GM04504 (cell line): ENCODE data around the gene DUOX1.
"Not testable (repeated sequence)": the region's sequence is repeated elsewhere in the genome, so short reads cannot be mapped to it uniquely, and the experiment has no call there.

Experiments
- DNase-seq: peaks from one replicate; pipeline ENCODE4 v3.0.0-alpha.2; 2012; ENCODE audit warnings: low read depth

Gene DUOX1

DNA sequence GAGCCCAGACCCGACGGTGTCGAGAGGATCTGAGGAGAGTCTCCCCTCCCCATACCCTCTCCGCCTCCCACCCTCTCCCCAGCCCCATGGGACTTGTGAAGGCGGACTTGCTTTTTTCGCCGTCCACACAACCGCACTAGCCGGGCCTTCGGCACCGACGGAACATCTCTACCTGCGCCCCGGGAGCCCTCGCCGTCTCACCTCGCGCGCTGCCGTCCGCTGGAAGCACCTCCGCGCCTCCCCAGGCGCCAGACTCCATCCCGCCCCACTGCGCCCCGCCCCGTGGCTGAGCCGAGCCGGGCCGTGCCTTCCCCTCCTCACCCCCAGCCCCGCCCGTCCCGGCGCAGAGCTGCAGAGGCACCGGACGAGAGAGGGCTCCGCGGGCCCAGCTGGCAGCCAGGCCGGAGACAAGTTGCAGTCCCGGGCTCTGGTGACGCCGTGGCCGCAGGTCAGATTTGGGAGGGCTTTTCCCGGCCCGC, at the start of gene DUOX1, which contains the start of gene DUOXA1:
Gene DUOX1, plus strand, starts transcription at position 344 of the 479 bp plus-strand sequence. CDS start 1,973 bp downstream, outside the sequence.
Gene DUOXA1, minus strand, starts transcription at position 229 of the 479 bp plus-strand sequence. CDS start 6,865 bp downstream, outside the sequence.
- DNase-seq, result no peak

DNA sequence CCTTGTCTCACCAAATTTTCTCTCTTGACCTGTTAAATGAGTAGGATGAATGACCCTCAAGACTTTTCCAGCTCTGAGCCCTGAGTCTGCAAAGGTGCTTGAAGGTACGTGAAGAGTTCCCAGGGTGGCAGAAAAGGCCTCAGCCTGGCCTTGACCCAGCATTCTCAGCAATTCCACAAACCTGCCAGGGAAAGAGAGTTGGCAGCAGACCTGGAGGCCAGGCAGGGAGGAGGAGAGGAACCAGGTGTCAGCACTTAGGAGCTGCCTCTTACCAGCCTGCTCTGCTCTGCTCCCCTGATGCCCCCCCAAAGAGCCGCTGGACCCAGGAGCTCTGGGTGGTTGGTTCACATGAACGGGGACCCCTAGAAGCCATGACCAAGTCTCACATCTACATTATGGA, 49.2 kb upstream of the DUOX1 start:
- DNase-seq, result not testable (repeated sequence)

DNA sequence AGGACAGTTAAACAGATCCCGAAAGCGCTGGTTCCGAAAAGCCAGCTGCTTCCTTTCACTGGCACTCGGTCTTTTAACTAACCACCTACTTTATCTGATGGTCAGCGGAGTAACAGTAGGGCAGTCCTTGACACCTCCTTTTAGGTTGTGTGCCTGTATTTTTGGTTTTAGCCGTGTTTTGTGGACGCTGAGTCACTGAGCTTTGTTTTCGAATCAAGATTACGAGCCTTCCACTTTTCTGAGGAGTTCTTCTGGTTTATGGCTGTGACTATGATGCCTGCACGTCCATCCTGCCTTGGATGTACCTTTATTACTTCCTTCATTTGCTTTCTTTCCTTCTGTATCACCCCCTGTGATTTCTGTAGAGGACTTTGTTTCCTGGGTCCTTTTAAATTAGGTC, 47.4 kb upstream of the DUOX1 start:
- not testable (repeated sequence) for DNase-seq

DNA sequence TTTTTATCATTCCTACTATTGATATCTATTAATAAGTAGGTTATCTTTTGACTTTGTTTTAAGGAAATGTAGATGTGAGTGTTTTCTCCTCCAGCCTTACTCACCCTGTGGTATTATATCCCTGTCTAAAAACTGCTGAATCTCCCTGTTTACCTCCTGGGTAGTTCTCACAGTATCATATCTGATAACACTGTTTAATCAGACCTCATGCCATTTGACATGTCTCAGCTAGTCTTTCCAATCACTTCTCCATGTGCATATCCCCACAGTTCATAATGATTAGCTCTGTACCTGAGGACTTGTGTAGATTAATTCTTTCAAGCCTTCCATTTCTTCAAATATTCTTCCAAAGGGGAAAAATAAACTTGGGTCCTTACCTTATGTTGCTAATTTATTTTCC, 46.6 kb upstream of the DUOX1 start:
- no peak for DNase-seq

DNA sequence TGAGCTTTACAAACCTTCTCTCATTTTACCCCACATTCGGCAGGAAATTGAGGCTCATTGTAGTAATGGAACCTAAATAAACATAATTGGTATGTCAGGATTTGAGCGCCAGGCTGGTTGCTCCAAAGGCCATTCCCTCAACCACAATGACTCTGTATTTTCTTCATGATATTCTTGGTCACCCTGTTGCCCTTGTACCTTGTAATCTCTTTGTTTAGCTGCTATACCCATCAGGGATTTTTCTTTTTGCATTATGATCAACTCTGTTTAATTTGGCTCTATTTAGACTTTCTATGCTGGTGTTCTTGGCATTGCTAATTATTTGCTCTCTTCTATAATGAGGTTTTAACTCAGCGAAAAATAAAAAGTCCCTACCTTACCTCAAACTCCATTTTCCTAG, 45.6 kb upstream of the DUOX1 start:
- DNase-seq, result no peak

DNA sequence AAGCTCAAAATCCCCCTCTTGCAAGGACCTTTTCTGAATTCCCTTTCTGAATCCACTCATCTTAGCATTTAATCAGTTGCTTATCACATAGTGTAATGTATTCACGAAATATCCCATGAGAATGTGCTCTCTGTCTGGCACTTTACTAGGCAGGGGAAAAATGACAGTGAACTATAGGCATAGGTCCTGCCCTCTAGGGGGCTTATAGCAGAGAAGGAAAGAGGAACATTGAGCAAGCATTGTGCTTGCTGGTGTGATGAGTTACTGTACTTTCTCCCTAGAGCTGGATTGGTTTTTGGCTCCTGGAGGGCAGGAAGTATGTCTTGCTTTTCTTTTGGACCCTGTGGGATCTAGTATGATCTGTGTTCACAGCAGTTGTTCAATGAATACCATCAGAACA, 42.3 kb upstream of the DUOX1 start:
- DNase-seq, result no peak

DNA sequence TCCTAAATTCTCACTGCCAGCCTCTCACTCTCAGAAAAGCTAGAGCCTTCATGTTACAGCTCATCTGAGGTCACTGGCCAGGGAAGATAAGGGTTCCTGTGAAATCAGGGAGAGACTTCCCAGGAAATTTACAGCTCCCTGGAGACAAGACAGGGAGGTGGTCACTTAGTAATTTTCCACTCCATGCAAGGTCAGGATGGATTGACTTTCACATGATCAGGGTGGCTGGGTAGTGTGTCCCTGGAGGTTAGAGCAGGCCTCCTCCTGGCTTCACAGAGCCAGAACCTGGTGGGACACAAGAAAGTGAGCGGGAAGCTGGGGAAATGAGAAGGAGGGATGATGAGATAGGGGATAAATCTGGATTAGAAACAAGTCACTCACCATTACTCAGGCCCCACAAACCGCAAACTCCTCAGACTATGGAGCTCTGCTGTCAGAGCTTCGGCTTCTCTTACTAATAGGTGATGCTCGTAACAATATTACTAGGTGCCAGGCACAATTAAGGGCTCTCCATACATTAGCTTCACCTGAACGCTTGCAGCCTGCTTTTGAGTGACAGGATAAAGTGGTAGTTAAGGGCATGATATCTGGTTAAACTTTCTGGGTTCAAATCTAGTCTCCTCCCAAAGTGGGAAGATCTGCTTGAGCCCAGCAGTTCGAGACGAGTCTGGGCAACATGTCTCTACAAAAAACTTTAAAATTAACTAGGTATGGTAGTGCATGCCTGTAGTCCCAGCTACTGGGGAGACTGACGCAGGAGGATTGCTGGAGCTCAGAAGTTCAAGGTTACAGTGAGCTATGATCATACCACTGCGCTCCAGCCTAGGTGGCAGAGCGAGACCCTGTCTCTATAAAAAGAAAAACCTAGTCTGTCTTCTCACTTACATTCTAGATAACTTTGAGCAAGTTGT, 40.7 kb upstream of the DUOX1 start:
- DNase-seq, result no peak

DNA sequence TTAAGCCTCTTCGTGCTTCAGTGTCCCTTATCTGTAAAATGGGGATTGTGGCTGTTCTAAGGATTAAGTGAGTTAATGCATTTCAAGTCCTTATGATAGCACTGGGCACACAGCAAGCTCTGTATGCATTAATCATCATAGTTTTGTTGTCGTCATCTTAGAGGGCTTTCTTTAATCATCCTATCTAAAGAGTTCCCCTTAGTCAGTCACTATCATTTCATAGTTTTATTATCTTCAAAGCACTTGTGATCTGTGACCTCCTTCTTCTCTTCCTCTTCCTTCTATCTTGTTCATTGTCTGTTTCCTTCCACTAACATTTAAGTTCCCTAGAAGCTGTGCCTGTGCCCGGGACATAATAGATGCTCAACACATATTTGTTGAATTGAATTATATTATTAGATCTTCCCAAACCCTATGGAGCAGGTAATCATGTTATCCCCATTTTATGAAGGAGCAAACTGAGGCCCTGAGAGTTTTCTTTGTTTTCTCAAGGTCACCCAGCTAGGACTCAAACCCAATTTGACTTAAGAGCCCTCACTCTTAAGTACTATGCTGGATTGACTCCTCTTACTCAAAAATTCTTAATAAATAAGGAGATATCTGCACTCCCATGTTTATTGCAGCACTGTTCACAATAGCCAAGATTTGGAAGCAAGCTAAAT, 40.0 kb upstream of the DUOX1 start:
- no peak for DNase-seq

DNA sequence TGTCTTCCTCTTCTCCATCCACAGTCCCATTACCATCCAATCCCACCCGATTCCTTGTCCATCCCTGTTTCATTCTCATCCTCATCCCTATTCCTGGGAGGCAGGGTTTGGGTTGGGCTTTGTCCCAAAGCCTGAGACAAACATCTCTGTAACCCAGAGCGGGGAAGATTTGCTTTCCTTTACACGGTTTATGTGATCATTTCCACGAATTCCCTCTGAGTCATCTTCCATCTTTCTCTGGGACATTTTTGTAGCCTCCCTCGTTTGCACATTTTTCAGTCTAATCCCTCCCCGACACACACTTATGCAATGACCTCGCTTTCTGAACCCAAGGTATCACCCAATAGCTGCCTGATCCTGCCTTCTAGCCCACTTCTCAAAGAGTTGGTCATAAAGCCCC, 38.6 kb upstream of the DUOX1 start:
- peak; percentile 24 for DNase-seq

DNA sequence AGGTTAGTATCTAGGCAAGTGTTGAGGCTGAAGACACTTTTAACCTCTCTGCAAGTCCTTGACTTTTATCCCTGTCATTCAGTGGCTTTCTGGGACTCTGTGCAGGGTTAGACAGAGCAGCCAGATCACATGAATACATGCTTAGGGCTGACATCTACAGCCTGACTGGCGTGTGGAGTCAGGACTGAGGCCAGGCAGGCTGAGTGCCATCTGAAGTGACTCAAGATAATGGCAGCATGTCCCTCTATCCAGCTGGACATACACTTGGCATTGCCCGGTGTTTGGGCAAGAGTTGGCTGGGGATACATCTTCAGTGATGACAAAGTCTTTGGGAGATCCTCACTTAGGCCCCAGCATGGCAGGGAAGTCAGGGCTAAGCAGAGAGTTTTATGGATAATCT, 38.2 kb upstream of the DUOX1 start:
- no peak for DNase-seq

DNA sequence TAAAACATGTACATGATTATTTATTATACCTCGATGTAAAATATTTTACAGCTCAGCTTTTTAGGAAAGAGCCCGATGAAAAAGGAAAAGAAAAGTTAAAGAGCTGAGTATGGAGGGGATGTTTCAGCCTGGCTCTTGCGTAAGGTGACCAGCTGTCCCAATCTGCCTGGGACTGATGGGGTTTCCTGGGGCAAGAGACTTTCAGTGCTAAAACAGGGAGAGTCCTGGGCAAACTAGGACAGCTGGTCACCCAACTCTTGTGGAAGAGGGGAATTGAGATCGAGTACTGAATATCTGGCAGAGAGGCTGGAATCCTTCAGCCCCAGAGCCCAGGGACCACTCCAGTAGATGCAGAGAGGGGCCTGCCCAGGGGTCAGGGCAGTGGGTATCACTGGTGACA, 36.8 kb upstream of the DUOX1 start:
- no peak for DNase-seq

DNA sequence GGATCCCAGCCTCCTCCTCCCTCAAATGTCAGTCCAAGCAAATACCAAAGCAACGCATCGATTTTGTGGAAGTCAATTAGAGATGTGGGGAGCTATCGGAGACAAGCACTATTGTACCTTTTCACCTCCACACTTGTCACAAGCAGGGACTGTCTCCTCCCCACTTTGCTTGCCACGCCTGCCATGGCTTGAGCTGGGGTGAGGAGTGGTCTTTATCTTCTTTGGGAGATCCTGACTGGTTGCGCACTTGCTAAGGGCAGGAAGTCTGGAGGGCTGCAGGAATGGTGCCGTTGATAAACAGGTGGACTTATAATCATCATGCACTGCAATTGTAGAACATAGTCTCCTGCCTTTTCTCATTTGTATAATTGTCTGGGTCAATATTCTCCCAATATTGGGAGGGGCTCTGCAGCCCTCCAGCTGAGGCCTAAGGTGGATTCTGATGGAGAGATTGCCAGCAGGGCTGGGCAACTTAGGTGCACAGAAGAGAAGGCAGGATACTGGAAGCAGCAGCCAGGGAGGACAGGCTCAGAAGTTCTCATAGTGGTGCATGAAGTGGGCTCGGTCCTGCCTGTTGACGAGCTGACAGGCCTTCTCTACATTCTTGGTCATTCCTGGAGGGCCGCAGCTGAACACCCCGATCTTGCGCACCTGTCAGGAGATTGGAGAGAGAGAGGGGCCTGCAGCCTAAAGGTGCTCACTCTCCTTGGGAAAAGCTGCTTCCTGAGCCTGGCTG, 36.0 kb upstream of the DUOX1 start:
- no peak for DNase-seq

DNA sequence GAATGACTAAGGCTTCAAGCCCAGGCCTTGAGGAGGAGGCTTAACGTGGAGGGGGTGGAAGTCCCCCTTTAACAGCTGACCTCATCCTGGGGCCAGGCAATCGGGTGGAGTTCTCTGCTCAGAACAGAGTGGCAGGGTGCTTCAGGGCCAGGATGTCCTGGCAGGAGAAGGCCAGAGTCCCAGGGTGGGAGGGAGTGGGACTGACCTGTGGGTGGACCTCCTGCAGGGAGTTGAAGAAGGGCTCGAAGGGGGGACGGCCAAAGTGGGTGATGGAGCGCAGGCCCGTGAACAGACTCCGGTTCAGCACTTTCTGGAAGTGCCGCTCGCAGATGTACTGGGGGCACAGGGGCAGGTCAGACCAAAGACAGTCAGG, 35.5 kb upstream of the DUOX1 start:
- no peak for DNase-seq

DNA sequence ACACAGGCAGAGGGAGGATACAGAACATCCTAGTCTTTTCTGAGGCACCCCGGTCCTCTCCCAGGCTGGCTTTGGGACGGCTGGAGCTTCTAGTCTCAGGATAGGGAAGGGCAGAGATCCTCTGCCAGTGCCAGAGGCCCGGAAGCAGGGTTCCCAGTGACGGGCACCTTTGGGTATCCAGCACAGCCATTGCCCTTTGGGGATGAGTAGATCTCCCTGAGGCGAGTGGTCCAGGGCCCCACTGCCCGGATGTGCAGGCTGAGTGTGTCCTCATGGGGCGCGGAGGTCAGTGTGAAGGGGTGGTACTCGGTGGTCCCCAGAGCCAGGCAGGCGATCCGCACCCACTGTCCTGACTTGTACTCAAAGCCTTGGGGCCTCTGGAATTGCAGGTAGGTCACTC, 34.1 kb upstream of the DUOX1 start:
- DNase-seq, result no peak

DNA sequence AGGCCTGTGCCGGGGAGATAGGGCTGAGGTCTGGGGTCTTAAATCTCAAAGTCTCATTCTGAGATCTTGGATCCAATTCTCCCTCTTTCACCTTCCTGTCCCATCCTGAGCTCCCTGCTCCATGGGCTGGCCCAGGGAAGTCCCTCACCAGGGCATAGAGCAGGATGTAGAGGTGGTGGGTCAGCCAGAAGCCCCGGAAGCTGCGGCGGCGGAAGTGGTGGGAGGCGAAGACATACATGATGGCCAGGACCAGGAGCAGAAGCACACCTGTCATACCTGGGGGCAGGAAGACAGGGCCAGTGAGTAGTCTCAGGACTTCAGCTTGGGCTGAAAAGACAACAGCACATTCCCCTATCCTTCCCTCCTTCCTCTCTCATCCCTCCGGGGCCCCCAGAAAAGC, 32.3 kb upstream of the DUOX1 start:
- no peak for DNase-seq

DNA sequence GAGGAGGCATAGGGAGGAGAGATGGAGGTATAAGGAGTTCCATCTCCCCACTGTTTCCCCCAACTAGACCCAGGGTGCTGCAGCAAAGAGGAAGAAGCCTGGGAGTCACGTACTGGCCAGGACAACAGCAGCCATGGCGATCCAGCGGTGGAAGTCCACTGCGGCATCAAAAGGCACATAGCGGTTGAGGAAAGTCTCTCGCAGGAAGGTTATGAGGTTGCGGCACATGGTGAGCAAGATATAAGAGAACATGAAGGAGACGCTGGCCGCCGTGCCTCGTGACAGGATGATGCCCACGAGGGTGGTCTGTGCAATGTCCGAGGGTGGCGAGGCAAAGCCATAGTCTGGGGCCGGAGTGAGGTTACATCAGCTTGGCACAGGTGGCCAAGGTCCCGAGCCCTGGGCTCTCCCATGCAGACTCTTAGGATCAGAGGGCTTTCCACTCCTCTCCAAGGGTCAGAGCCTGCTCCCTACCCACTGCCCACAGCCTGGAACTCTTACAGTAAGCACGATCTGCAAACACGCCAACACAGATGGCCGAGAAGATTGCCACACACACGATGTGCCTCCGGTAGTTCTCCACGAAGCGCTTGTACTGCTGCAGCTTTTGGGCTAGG, 30.1 kb upstream of the DUOX1 start:
- DNase-seq, result no peak

DNA sequence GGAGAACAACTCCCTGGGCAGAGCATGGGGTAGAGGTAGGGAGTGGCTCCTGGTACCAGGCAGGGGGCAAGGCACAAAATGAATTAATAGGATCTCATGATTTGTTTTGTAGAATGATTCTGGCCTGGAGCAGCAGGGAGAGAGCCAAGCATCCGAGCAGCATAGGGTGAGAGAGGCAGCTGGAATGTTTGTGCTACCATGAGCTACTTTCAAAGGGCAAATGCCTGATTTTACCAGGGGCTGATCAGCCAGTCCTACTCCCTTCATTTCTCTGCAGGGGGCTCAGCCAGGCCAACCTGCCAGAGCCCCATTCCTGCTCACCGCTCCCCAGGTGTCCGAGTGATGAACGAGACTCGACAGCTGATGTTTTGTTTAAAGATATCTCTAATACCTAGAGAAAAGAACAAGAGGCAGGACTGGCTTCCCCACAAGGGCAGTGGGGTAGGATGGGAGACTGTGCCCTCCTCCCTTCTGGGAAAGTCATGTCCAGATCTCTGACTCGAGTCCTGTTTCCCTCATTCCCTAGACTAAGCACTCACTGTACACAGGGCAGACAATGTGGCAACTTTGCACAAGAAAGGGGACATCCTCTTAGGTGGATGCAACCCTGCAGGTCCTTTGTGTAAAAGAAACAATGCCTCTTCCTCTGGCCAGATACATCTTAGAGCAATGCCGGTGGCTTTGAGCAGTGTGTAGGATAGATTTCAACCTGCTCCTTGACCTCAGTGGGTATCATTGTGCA, 28.7 kb upstream of the DUOX1 start:
- DNase-seq, result no peak

DNA sequence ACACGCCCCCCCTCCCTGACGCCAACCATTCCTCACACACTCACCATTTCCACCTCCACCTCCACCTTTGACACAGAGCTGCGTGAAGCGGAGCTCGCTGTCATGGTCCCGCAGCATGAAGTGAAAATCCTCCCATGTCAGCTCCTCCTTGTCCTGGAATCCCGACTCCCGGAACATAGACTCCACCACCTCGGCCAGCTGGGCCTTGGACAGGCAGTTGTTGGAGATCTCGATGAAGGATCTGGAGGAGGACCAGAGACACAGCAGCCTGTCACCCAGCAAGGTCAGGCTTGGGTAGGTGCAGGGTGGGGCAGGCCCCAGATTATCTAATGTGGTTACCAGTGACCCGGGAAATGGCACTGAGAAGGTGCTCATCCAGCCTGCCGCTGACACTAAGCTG, 28.0 kb upstream of the DUOX1 start:
- DNase-seq, result no peak

DNA sequence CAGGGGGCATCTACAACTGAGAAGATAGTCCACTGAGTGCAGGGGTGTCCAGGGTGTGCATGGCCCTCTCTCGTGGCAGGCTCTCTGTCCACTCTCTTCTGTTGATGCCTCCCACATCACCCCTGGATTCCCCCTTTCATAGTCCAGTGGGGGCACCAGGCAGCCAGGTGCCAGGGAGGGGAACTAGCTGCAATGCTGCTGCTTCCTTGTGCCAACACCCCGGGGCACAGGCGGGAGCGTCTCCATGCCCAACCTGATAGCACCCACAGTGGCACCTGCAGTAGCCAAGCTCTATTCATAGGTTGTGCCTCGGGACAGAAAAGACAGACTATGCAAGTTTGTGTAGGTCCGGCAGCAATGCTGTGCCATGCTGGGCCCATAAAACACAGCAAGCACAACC, 27.6 kb upstream of the DUOX1 start:
- no peak for DNase-seq

DNA sequence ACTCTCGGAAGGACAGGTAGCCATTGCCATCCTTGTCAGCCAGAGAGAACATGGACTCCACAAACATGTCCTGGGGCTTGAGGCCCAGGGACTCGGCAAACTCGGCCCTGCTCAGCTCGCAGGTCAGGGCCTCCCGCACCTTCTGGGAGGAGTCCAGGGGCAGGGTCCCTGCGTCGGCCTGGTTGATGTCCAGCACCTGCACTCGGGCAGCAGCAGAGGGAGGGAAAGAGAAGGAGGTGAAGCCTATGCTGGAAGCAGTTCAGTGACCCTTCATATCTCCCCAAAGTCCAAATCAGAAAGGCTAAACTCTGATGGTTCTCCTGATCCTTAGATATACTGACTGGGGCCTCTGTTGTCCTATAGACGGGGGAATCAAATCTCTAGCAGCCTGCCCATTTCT, 25.6 kb upstream of the DUOX1 start:
- DNase-seq, result not testable (repeated sequence)

DNA sequence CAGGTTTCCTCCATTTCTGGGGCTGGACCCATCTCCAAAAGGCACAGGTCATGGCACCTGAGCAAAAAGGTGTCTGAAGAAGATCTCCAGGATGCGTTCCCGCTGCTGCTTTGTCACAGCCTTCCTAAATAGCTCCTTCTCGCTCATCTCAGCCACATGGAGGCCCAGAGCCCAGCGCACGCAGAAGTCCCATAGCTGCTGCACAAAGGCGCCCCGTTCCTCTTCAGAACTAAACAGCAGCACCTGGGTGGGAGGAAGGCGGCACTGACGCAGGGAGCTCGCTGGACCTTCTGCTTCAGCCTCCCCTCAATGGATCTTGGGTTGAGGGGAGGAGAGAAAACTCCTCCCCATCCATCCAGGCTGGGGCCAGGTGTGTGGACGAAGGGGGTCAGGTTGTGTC, 24.2 kb upstream of the DUOX1 start:
- no peak for DNase-seq
